HG03575 (cell line): Measurements from ENCODE around the gene NGEF.
"Not testable (repeated sequence)": the region's sequence is repeated elsewhere in the genome, so short reads cannot be mapped to it uniquely, and the experiment has no call there.

Experiments used
- ATAC-seq: cut with Tn5 transposase; IDR thresholded peaks from one replicate; pipeline ENCODE4 v1.9.1; 2021; ENCODE audit not compliant: unreplicated experiment, insufficient number of reproducible peaks, low FRiP score; ENCODE audit errors: extremely low read depth

NGEF gene

DNA sequence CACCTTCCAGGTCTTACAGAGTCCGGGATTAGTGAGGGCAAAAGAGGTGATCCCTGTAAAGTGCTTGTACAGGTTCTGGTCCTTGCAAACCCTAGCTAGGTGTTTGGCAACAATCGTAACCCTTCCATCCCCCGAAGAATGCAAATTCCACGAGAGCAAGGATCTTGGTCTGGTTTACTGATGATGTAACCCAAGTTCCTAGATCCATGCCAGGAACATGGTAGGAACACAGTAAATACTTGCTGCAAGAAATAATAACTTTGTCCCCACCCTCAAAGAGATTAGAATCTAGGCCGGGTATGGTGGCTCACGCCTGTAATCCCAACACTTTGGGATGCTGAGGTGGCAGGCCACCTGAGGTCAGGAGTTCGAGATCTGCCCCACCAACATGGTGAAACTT, 12.7 kb upstream of the NGEF start:
- no peak for ATAC-seq

DNA sequence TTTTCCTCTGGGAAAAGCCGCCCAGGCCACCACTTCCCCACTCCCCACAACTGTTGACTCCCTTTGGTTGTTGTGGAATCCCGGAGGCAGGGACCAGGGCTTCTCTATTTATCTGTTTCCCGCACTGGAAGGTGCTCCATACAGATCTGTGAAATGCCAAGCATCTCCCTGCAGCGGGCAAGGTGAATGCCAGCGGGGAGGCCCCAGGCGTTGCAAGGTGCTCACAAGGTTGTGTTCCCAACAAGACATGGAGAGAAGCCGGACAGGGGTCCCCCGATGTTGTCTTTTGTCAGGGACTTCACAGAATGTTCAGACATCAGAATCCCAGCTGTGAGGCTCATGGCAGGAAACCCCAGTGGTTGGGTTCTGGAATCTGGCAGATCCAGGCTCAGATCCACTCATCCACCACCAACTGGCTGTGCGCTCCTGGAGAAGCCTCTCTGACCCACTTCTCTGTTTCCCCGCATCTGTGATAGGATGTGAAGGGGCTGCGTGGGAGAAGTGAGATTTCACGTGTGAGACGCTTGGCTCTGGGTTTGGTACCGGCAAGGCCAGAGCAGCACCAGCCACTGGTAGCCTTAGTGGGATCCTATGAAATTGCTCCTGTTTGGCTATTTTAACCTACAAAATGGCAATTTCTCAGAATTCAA, 10.8 kb upstream of the NGEF start:
- no peak for ATAC-seq

DNA sequence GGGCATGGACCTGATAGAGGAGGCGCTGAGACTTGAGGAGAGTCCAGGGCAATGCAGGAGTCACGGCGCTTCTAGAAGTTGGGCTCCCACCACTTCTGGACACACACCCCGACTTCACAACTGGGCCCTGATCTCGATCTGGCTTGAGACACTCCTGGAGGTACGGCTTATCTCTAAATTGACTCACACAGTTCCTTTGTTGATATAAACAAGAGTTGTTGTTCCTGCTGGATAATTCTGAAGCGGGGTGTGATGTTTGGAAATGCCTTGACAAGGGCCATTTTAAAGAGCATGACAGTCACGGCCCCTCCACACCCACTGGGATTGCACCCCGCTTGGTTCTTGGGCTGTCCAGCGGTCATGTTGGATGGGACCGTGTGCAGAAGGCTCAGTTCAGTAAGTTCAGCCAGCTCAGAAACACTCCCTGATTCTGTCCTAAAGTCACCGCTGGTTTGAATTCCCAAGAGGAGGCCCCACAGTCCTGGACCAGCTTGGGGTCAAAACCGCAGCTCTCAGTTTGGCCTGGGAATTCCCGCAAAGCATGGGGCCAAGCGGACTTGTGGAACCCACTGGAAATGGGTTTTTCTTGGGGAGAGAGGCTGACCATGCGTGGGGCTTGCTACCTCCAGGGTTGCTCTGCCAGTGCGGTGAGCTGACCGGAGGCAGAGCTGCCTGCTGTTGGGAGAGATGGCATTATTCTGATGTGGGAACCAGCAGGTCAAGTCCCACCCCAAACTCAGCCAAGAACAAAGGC, 10.1 kb upstream of the NGEF start:
- no peak for ATAC-seq

DNA sequence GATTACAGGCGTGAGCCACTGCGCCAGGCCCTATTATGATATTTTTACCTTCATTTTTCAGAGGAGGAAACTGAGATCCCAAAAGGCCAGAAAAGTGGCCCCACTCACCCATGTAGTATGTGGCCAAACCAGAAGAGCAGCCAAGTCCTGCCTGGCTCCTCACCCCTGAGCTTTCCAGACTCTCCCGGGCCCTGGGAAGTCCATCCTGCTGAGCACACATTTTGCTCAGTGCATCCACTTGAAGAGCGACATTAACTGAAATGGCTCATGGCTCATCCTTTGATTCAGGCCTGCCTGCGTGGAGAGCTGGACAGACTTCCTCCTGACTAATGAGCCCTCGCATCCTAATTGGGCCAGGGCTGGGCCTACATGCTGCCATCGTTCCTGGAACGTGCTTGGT, 9.5 kb upstream of the NGEF start:
- no peak for ATAC-seq

DNA sequence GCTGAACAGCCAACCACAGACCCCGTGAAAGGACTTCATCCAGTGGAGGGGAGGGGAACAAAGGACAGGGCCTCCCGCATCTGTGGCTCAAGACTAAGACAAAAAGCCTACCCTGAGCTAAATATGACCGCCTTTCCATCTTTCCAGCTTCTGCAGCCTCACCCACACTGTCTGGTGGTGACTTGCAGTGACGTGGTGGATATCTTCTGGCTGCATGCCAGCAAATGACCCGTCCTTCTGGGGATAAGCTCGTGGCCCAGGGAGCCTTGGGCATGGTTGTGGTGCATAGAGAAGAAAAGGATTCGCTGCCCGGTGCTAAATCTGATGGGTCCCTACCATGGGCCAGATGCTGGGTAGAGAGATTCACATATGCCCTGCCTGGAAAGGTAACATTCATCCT, 8.7 kb upstream of the NGEF start:
- no peak for ATAC-seq

DNA sequence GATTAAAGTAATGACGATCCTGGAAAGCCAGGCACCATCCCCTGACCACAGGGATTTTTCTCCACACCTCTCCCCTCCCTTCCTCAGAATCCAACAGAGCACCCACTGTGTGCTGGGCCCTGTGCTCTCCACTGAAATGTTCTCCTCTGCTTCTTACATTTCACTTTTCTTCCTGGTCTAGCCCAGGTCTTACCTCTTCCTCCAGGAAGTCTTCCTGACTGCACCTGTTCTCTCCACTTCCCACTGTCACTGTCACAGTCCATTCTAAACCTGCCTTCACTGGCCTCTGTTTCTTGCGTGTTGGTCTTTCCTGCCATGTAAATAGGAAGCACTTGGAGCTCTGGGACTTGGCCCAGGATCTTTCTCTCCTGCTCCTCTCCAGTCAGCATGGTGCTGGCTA, 7.4 kb upstream of the NGEF start:
- no peak for ATAC-seq

DNA sequence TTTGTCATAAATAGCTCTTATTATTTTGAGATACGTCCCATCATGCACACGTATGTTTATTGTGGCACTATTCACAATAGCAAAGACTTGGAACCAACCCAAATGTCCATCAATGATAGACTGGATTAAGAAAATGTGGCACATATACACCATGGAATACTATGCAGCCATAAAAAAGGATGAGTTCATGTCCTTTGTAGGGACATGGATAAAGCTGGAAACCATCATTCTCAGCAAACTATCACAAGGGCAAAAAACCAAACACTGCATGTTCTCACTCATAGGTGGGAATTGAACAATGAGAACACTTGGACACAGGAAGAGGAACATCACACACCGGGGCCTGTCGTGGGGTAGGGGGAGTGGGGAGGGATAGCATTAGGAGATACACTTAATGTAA, 6.6 kb upstream of the NGEF start:
- not testable (repeated sequence) for ATAC-seq

DNA sequence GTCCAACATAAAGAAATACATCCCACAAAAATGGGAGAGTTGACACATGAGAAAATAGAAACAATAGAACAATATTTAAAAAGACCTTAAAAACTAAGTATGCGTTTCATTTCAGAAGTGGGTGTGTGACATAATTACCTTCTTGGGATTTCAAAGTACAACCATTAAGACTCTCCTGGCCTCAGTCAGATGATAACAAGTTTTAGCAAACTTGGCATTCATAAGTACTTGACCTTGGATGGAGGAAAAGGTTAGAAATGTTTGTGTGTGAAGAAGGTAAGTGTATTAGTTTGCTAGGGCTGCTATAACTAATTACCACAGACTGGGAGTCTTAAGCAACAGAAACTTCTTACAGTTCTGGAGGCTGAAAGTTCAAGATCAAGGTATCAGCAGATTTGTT, 4.9 kb upstream of the NGEF start:
- no peak for ATAC-seq

DNA sequence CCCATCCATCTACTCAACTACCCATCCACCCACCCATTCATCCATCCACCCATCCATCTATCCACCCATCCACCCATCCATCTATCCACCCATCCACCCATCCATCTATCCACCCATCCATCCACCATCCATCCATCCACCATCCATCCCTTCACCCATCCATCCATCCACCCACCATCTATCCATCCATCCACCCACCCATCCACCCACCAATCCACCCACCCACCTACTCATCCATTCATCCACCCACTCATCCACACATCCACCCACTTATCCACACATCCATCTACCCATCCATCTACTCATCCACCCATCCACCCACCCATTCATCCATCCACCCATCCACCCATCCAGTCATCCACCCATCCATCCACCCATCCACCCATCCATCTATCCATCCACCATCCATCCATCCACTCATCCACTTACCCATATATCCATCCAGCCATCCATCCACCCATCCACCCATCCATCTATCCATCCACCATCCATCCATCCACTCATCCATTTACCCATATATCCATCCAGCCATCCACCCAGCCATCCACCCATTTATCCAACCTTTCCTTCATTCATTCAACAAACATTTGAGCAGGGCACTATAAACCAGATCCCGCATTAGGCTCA, 2.1 kb upstream of the NGEF start:
- ATAC-seq: no peak

DNA sequence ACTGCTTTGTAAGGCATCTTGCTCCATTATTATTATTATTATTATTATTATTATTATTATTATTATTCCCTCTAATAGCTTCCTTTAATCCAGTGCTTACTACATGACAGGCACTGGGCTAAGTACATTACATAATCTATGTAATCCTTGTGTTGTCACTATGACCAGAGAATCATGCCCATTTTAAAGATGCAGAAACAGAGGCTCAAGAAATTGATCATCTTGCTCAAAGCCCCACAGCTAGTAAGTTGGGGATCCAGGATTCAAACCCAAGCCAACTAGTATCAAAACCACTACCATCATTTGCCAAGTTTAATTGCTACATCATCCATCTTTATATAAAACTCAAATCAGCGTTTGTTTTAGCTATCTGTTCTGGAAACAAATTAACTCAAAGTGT, 594 bp upstream of the NGEF start:
- no peak for ATAC-seq

DNA sequence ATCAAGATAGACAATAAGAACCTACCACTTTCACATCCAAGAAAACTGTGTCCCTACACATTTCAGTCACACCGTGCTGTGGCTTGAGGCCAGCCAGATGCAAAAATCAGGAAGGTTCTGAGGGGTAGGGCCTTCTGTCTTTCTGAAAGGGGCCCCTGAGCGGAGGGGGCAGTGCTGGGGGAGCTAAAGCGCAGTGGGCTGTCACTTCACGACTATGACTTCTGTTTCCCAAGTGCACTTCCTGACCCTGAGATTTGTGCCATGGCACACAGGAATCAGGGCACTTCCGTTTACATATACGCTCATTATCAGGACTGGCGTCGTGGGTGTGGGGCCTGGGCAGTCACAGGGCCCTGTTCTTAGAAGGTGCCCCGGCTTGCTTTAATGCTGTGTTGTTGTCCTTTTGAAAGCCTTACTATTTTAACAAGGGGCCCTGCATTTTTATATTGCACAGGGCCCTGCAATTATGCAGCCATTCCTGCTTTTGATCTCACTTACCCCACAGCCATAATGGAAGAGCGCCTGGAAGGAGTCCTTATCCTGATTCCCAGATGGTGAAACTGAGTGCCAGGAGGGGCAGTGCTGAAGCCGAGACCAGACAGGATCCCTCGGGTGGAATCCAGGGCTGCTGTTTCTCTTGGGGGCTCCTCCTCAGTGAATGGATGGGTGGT, 620 bp downstream of the NGEF start:
- no peak for ATAC-seq

DNA sequence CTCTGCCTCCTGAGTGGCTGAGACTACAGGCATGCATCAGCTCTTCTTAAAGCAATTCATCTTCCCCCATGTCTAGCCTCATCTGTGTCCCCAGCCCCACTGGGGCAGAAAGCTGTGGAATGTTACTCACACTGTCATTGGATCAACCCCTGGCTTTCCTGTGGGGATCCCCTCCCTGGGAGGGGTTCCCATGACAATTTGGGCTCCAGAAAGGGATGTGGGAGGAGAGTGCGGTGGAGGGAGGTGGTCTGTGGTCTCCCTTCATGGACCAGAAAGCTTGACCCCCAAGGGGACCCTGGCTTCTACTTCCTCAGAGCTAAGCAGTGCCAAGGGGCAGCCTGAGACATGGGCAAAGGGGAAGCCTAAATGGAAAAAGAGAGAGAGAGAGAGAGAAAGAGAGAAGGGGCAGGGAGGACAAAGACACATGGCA, 1.3 kb downstream of the NGEF start:
- no peak for ATAC-seq

DNA sequence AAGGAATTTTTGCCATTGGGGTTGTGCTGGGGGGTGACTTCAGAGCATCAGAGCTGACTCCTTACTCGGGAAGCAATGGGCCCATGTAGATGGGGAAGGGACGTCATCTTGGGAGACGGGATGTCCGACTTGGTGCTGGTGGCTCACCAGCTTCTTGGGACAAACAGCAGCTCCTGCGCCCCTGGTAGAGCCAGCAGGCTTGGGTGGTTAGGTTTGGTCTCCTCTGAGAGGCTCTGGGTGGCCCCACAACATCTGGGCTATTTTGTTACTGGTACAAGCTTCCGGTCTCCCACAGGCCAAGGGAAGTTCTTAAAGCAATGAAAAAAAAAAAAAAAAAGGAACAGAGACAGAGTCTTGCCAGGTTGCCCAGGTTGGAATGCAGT, 1.8 kb downstream of the NGEF start:
- no peak for ATAC-seq

DNA sequence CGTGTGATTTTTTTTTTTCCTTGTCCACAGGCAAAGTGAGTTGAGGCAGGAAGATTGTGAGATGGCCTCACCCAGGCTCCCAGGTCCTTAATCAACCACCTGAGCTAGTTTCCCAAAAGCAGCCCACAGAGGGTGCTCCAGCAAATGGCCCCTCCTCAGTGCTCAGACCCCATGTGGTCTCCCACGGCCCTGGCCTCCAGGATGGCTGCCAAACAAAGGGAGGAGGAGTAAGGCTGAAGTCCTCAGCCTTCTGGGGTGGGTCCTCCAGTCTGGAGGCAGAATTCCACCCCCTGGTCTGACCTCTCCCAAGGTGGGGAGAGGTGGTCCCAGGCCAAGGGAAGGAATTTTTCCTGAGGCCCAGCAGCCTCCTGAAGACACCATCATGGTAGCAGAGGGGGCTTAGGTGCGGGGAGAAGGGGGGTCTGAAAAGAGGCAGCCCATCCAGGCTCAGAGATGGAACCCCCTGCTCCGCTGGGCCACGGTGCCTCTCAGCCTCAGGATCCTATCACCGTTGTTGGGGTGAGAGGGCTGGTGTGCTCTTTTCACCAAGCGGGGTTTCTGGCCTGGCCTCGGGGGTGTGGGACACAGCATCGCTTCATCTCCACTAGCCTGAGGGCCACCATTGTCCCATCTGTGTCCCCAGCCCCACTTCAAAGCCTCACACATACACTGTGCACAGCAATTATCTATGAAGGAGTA, 2.3 kb downstream of the NGEF start:
- no peak for ATAC-seq

DNA sequence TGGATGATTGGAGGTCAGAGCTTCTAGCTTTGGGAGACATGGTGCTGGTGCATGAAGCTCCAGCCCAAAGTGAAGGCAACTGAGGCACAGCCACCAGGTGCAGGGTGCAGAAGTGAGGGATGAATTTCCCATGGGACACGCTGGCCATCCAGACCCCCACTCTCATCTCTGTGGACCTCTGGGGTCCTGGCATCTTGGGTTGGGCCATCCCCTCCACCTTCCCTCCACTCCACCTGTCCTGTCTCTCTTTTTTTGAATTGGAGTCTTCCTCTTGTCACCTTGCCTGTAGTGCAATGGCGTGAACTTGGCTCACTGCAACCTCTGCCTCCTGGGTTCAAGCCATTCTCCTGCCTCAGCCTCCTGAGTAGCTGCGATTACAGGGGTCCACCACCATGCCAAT, 3.4 kb downstream of the NGEF start:
- no peak for ATAC-seq

DNA sequence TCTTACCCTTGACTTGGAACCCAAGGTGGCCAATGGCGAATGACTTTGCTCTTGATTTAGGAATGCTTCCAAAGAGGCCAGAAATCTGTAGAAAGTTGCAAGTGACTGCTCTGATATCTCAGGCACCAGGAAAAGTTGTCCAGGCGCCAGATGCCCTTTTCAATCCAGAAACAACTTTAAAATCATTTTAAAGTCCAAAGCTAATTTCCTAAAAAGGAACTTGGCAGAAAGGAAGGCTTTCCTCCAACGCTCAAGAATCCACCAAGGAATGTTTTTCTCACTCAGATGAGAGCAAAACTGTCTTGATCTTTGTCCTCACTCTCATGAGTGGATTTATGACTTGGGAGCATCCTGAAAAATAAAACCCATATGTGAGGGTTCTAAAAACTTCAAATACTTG, 5.3 kb downstream of the NGEF start:
- no peak for ATAC-seq

DNA sequence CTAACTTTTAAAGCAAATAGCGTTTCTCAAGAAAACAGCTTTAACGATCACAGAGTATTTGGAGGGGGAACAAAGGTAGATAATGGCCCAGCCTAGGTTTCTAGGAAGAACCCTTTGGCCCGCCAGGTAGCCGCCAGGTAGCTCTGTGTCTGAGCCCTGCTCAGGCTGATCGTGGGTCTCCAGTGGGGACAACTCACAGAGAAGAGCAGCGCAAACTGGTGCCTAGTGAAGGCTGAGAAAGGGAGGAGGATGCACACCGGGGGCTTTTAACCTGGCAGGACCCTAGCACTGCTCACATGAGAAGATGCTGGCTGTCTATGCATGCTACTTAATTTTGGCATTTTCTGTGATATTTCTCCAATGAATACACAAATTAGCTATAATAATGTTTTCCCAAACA, 5.8 kb downstream of the NGEF start:
- no peak for ATAC-seq

DNA sequence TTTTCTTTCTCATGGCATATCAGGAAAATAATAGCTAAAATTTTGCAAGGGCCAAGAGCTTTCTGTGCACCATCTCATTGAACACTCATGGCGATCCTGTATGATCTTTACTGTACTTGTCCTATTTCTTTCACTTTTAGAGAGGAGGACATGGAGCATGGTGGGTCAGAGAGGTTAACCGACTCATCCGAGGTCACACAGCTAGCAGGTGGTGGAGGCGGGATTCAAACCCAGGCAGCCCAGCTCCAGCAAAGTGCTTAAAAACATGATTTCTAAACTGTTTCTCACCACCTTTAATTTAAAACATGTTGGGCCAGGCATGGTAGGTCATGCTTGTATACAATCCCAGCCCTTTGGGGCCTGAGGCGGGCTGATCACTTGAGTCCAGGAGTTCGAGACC, 6.4 kb downstream of the NGEF start:
- no peak for ATAC-seq

DNA sequence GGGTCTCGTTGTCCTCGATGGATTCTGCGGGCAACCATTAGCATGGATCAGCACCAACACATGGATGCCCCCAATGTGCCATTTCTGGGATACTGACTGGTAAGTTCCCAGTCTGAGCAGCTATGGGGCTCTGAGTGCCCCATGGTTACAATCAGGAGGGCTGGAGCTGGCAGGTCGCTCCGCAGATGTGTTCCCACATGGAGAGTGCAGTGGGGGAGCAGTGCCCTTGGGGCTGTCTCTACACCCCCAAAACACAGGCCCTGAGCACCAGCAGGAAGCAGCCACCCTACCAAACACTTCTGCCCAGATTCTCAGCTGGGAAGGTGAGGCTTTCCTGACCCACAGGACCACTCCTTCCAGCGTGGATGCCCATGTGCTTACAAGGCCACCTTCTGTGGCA, 8.0 kb downstream of the NGEF start:
- no peak for ATAC-seq
